HG02678 (cell line): ENCODE data around the gene FAM219B.
"Not testable (repeated sequence)": the region's sequence is repeated elsewhere in the genome, so short reads cannot be mapped to it uniquely, and the experiment has no call there.

Experiments used
- ATAC-seq: cut with Tn5 transposase; IDR thresholded peaks from one replicate; pipeline ENCODE4 v1.9.1; 2021; ENCODE audit warnings: mild to moderate bottlenecking, moderate library complexity; ENCODE audit not compliant: unreplicated experiment

The FAM219B gene

DNA sequence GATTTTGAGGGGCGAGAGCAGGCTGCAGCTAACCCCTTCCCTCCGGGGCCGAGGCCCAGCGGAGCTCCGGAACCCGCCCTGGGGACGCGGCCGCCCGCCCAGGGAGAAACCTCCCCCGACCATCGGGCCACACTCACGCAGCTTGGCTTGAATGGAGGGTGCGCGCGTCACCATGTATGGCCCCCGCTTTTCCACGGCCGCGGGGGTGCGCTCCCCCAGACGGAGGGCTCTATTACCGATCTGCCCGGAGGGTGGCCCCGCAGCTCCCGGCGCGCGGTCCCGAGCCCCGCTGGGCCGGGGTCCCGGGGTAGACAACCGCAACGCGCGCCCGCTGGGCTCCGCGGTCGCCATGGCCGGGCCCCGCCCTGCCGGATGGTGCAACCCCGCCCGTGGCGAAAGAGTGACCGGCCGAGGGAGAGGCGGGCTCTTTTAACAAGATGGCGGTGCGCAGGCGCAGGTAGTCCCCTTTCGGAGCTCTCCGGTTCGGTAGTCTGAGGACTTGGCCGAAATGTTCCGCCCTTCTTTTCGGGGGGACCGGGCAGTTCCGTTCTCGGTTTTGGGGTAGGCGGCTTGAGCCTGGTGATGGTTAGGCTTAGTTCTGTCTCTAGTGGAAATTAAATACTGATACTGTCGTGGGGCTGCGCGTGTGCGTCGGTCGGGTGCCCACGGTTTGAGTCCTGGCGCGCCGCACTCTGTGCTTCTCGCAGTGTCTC lies at the start of gene FAM219B:
FAM219B (minus strand) TSS at position 402 of the 713 bp plus-strand sequence; CDS start at position 351, 51 bp downstream.
- ATAC-seq, result peak; percentile 84

- ATAC-seq, result peak; percentile 49
Observed at GRCh38 chr15:74955796-74956647, 49.4 kb upstream of the FAM219B start.

- ATAC-seq, result no peak
Observed at GRCh38 chr15:74955017-74955416, 48.4 kb upstream of the FAM219B start.

- no peak for ATAC-seq
Observed at GRCh38 chr15:74954515-74954914, 47.9 kb upstream of the FAM219B start.

DNA sequence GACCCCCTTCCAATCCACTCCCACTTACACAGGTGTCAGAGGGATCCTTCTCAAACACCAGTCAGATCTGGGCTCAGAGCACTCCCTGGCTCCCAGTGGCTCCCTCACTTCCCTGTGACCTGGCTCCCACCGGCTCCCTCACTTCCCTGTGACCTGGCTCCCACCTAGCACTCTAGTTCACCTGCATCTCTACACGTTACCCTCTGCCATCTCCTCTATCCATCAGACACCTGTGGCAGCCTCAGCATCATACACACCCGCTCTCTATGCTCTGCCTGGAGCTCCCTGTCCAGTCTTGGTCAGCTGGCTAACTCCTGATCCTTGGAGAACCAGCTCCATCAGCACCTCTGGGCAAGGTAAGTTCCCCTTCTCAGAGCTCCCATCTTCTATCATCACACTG lies 44.4 kb upstream of the FAM219B start:
- ATAC-seq, result no peak

DNA sequence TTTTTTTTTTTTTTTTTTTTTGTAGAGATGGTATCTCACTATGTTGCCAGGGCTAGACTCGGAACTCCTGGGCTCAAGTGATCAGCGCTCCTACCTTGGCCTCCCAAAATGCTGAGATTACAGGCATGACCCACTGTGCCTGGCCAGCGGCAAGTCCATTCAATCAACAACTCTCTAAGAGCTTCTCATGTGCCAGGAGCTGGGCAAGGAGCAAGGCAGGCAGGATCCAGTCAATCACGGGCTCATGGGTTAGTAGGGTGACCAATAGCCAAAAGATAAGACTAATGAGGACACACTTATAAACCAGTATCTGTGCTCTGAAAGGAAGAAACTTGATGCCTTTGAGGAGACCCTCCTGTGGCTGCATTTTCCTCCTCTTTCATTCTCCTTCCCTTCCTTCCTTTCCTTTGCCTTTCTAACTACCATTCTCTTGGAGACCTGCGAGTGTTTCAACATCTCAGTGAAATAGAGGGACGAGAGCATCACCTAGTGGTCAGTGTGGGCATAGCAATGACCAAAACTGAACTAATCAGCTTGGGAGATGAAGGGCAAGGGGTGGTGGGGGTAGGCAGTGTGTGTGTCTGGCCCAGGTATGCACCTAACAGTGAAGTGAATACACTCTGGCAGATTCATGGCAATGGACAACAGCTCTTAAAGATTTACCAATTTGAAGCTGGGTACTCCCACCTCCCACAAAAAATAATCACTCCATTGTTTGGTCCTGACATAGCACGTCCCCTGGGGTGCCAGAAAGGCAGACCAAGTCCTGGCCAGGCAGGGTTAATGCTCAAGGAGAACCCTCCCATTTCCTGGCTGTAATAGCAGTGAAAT lies 43.6 kb upstream of the FAM219B start:
- ATAC-seq, result no peak

- ATAC-seq, result peak; percentile 87
Observed at GRCh38 chr15:74937590-74938371, 31.1 kb upstream of the FAM219B start, which contains the start of gene COX5A. COX5A (minus strand) TSS chr15:74938073; CDS start chr15:74938014, 59 bp downstream.

DNA sequence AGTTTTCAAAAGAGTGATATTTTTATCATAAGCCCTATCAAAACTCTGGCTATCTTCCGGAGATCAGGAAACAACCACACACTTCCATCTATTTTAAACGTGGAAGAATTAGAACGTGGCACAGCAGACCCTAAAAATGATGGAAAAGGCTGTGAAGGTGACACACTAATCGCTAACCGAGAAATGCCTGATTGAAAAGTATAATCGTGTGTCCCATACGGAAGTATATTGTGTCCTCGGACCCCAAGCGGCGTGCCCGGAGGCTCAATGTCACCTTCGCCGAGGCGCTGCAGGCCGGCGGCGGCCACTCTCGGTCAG lies 30.6 kb upstream of the FAM219B start:
- no peak for ATAC-seq

DNA sequence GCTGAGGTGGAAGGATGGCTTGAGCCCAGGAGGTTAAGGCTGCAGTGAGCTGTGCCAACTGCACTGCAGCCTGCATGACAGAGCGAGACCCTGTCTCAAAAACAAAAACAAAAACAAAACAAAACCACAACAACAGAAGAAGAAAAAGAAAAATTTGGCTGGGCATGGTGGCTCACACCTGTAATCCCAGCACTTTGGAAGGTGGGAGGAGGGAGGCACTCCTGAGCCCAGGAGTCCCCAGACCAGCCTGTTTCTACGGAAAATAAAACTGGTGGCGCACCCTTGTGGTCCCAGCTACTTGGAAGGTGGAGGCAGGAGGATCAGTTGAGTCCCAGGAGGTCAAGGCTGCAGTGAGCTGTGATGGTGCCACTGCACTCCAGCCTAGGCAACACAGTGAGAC lies 28.5 kb upstream of the FAM219B start:
- ATAC-seq, result not testable (repeated sequence)

- ATAC-seq, result no peak
Observed at GRCh38 chr15:74933573-74933972, 26.9 kb upstream of the FAM219B start.

GRCh38 chr15:74928771-74929198 lies 22.1 kb upstream of the FAM219B start:
- no peak for ATAC-seq

- ATAC-seq, result no peak
Observed at GRCh38 chr15:74924525-74924924, 17.9 kb upstream of the FAM219B start.

DNA sequence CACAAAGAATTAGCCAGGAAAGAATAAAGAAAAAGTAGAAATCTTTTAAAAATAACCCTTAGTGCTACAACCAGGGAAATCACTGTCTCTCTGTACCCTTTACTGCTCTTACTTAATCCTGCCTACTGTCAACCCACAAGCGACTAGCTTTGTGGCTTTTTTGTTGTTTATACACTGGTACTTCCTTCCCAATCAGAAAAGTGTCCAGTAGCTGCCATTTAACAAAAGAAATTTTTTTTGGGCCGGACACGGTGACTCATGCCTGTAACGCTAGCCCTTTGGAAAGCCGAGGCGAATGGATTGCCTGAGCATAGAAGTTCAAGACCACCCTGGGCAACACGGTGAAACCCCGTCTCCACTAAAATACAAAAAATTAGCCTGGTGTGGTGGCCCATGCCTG lies 13.8 kb upstream of the FAM219B start:
- ATAC-seq, result no peak

GRCh38 chr15:74917676-74918075 lies 11.0 kb upstream of the FAM219B start:
- no peak for ATAC-seq

- not testable (repeated sequence) for ATAC-seq
Observed at GRCh38 chr15:74913799-74914198, 7.1 kb upstream of the FAM219B start.

GRCh38 chr15:74913041-74913440 lies 6.4 kb upstream of the FAM219B start:
- no peak for ATAC-seq

- ATAC-seq, result no peak
Observed at GRCh38 chr15:74908635-74909034, 2.0 kb upstream of the FAM219B start.

DNA sequence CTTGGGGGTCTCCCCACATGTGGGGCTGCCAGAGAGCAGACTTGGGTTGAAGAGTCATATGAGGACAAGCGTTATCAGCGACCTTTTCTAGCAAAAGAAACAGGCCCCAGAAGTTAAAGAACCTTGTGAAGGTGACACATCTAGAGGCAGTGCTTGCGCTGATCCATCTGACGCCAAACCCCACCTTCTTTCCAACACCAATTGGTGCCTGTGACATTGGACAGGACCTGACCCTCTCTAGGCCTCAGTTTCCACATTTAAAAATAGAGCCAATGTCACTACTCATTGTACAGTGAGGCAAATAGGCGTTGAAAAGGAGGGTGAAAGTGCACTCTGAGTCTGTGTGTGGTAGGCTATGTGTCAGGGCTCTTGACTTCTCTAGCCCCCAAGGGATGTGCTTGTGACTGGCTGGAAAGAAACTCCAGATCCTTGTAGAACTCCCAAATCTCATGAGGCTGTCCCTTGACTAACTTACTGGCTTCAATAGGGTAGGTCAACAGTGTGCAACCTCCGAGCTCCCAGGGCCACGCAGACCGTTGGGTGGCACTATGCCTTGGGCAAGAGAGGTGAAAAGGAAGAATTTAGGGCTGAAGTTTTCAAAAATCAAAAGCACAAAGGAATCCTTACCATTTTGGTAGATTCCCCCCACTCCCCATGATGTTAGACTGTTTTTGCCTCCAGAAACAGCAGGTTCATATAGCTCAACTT lies 666 bp upstream of the FAM219B start:
- ATAC-seq, result no peak

GRCh38 chr15:74906067-74906449 lies 593 bp downstream of the FAM219B start:
- ATAC-seq, result peak; percentile 21
